ENCODE measurements around the gene CISD1. TPM values are rescaled to one million over a fixed set of nuclear protein-coding genes. Genes with fewer than 3 reads are reported as not detected.
A peak's percentile ranks its signal among the peaks of the same experiment; 100 is the strongest.

The CISD1 gene
- total RNA-seq, 1 donor from 2014 or later = 176 TPM

DNA sequence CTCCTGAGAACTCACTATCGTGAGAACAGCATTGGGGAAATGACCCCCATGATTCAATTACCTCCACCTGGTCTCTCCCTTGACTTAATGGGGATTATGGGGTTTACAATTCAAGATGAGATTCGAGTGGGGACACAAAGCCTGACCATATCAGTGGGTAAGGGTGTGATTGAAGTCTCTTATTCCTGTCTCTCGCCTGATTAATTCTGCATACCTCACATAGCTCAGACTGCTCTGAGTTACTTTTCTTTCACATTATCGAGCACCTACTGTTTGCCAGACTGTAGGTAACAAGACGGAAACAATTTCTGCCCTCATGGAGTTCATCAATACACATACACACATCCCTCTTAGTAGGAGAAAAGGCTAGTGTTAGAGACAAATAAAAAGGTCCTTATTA lies 25.0 kb downstream of the CISD1 start:
- DNase-seq (ENCODE audit: missing footprints) = no peak
- intact Hi-C loops (cut with DNase I) = no loop called here
- ATAC-seq = no peak

GRCh38 chr10:58299580-58299979 lies 30.6 kb downstream of the CISD1 start:
- DNase-seq (ENCODE audit: missing footprints) (no peak), ATAC-seq (peak; percentile 63)
- intact Hi-C loops (cut with DNase I) = loop anchor here (2.0 kb wide), 1 partner anchor 85 kb away; the partner anchor contains the start of gene TFAM

DNA sequence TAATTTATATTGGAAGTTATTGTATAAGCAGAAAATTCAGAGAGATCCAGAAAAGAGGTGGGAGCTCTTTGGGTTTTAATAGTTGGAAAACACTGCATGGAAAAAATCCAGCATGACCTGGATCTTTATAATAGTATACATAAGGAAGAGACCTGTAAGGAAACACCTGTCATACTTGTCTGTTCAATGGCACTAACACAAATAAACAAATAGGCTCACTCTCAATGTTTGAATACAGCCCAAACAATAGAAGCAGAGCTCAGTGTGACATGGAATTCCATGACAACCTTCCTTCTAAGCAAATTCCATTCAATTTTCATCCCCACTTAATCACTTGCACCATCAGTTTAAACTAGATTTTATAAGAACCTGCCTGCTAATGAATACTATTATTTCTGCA lies 31.7 kb downstream of the CISD1 start:
- DNase-seq (ENCODE audit: missing footprints) (no peak), ATAC-seq (no peak)
- intact Hi-C loops (cut with DNase I) = no loop called here

GRCh38 chr10:58302254-58302653 lies 33.3 kb downstream of the CISD1 start:
- DNase-seq (ENCODE audit: missing footprints) (no peak), ATAC-seq (no peak)
- intact Hi-C loops (cut with DNase I) = no loop called here

DNA sequence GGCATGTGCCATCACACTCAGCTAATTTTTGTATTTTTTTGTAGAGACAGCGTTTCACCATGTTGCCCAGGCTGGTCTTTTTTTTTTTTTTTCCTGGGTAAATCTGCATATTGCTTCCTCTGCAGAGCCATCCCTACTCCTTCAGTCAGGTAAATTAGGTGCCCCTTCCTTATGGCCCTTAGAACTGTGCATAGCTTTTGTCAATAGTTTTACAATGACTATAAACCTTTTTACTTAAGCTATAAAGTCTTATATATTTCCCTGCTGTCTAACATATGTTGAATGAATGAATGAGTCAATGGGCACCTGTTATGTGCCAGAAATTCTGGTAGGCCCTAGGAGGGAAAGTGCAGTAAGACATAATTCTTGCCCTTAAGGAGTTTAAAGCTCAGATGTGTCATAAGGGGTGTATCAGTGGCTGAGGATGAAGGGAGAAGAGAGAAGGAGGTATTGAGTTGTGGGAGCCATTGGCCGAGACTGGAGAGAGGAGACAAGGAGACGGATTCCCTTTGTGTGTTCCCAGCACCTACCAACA lies 35.2 kb downstream of the CISD1 start:
- DNase-seq (ENCODE audit: missing footprints) (no peak), ATAC-seq (no peak)
- intact Hi-C loops (cut with DNase I) = no loop called here

GRCh38 chr10:58305821-58306220 lies 36.9 kb downstream of the CISD1 start:
- intact Hi-C loops (cut with DNase I) = no loop called here
- ATAC-seq (no peak), DNase-seq (ENCODE audit: missing footprints) (no peak)

- intact Hi-C loops (cut with DNase I) = no loop called here
- ATAC-seq = no peak
- DNase-seq (ENCODE audit: missing footprints) = no peak
These were observed 38.7 kb downstream of the CISD1 start for GRCh38 chr10:58307676-58308075.

DNA sequence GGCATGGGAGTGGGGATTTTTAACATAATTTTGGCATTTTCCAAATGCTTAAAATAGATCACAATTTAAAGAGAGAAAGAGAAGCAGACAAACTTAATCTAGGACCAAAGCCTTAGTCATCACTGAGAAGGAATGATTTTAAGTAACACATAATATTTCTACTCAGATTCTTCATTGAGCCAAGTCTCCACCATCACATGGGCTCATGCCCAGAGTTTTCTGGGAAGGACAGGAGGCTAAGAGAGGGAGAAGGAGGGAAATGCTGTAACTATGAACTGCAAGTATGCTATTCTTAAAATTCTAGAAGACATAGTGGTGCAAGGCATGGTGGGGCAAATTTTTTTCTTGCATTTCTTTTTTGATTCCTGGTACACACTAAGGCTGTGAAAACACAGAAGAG lies 42.1 kb downstream of the CISD1 start:
- no peak for ATAC-seq
- DNase-seq (ENCODE audit: missing footprints) = no peak
- intact Hi-C loops (cut with DNase I) = no loop called here

GRCh38 chr10:58316874-58317273 lies 47.9 kb downstream of the CISD1 start:
- intact Hi-C loops (cut with DNase I) = no loop called here
- ATAC-seq (no peak), DNase-seq (ENCODE audit: missing footprints) (no peak)

- intact Hi-C loops (cut with DNase I) = no loop called here
- ATAC-seq (no peak), DNase-seq (ENCODE audit: missing footprints) (no peak)
These were observed 49.4 kb downstream of the CISD1 start for GRCh38 chr10:58318346-58318745.

DNA sequence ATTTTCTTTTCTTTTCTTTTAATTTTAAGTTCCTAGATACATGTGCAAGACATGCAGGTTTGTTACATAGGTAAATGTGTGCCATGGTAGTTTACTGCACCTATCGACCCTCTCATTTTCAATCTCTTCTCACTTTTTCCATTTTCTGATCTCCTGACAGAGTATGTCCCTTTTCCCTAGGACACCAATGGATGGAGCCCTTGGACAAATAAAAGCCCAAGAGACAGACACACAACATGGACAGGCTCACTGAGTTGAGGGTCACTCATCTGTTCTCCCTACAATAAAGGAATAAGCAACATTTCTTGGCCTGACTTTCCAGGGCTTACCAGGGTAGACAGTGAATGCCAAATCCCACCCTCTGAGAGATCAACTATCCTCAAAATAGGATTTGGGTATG lies 50.6 kb downstream of the CISD1 start:
- no peak for DNase-seq (ENCODE audit: missing footprints)
- intact Hi-C loops (cut with DNase I) = no loop called here
- ATAC-seq = no peak

- intact Hi-C loops (cut with DNase I) = no loop called here
- DNase-seq (ENCODE audit: missing footprints) (no peak), ATAC-seq (no peak)
These were observed 51.5 kb downstream of the CISD1 start for GRCh38 chr10:58320351-58321049.

GRCh38 chr10:58322072-58322834 lies 53.3 kb downstream of the CISD1 start:
- no peak for DNase-seq (ENCODE audit: missing footprints)
- ATAC-seq = peak; percentile 45
- intact Hi-C loops (cut with DNase I) = no loop called here

- intact Hi-C loops (cut with DNase I) = no loop called here
- DNase-seq (ENCODE audit: missing footprints) = no peak
- ATAC-seq = no peak
These were observed 53.9 kb downstream of the CISD1 start for GRCh38 chr10:58322835-58323209.

DNA sequence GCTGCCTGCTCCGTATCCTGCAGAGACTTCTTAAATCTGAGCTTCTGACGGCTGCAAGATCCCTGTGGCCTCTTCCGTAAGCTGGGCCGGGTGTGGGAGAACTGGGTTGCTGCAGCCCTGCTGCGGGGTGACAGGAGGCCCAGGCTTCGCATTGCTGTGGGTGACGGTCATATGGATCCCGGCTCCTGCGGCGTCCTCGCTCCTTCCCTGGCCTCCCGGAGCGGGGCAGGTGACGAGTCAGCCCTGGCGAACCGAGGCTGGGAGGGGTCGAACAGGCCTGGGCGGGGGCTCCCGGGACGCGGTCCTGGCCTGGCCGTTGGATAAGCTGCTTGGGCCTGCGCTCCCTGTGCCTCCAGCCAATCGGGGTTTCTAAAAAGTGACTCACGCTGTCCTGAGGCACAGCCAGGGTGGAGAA lies 58.0 kb downstream of the CISD1 start:
- peak; percentile 74 for DNase-seq (ENCODE audit: missing footprints)
- intact Hi-C loops (cut with DNase I) = no loop called here

GRCh38 chr10:58328233-58328632 lies 59.3 kb downstream of the CISD1 start:
- ATAC-seq (no peak), DNase-seq (ENCODE audit: missing footprints) (no peak)
- intact Hi-C loops (cut with DNase I) = no loop called here

More for the DNA sequence above, 58.0 kb downstream of the CISD1 start:
- peak; percentile 94 for ATAC-seq

DNA sequence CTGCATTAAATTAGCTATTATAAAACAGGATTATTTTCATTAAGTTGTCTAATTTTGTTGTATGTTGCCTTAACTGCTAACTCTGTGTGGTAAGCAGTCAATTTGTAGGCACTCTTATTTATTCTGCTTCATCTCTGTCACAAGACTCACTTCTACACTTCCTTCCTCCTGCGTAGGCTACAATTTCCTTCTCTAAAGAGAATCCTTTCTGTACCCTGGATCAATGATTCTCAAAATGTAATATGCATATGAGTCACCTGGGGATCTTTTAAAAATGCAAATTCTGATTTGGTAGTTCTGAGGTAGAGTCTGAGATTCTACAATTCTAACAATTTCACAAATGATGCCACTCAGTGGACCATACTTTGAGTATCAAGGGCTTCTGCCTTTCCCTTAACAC lies 61.5 kb downstream of the CISD1 start:
- intact Hi-C loops (cut with DNase I) = no loop called here
- DNase-seq (ENCODE audit: missing footprints) (no peak), ATAC-seq (no peak)

DNA sequence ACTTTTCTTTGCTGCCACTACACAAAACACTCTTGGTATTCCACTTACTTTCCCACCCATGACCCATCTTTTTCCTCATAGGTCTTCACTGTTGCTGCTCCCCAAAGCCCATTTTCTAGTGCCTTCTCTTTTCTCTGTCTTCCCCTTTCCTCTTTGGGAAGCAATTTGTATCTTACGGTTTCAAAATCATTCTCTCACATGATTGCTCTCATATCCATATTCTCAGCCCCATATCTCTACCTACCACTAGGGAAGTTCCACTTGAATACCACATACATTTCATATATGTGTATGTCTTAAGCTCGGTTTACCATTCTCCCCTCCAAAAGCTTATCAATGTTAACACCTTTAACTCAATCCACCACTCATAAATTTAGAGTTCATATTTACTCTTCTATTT lies 62.7 kb downstream of the CISD1 start:
- intact Hi-C loops (cut with DNase I) = no loop called here
- DNase-seq (ENCODE audit: missing footprints) (no peak), ATAC-seq (no peak)

DNA sequence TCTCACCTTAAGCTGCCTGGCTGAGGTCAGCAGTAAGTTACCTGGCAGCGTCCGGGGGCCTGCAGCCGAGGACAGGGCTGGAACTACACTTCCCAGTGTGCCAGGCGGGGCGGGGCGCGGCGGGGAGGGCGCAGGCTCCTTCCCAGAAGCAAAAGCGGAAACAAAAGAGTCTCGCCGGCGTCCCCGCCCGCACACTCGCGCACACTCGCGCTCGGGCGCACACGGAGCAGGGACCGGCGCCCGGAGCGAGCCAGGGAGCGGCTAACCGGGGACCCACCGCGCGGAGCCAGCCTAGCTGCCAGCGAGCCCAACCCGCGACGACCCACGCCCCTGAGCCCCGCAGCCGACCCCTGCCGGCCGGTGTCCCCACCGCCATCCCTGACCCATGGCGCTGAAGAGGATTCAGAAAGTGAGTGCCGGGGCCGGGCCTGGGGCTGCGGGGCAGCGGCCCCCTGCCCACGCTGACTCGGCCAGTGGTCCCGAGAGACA lies 65.9 kb downstream of the CISD1 start, which contains the start of gene UBE2D1:
Gene UBE2D1 (plus strand): TSS at position 190 of the 489 bp plus-strand sequence. CDS start 196 bp downstream, at position 386.
- peak; percentile 96 for ATAC-seq
- peak; percentile 96 for DNase-seq (ENCODE audit: missing footprints)
- intact Hi-C loops (cut with DNase I) = loop anchor here (2.0 kb wide), 2 partner anchors 50 to 66 kb away; partner anchors contain the start of genes CISD1 and TFAM
